NOMO-1 (cell line): ENCODE data around the gene FAM3D.
A peak's percentile ranks its signal among the peaks of the same experiment; 100 is the strongest.

Source experiments
- DNase-seq, 2 experiments: peaks; one replicate each; lab custom pipeline; 2025; ENCODE audit not compliant: unreplicated experiment in 2 of 2; lab: John Stamatoyannopoulos, UW

The FAM3D gene

DNA sequence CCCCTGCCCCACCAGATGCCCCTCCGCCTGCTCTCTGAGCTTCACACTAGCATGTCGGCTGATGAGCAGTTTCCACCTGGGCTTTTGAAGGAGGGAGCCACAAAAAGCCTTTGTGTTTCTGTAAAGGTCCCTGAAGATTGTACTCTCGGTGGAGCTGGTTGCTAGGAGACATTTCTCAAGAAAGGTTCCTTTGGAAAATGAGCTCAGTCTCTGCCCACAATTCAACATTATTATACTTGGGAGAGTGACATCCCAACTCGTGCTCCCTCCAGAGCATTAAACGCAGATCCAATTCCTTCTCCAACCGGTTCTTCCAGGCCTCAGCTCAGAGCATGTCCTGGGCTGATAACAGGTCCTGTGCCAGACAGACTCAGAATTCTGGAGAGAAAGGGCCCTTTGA, 62.5 kb downstream of the FAM3D start:
- DNase-seq: no peak

DNA sequence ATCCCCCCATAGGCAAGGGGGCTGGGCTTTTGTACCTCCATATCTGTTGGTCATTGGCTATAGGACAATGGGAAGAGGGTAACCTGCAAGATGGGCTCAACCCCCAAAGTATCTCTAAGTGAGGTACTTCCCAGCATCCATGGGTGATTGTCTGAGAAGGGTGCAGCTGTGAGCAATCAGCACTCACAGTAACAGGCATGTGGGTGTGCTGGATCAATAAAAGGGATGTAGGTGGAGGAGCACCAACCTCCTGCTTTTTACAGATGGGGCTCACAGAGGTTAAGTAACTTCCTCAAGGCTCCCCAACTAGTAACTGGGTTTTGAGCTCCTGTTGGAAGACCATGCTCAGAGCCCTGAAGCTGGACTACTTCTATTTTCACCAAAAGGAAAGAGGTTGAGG, 63.0 kb downstream of the FAM3D start:
- no peak for DNase-seq

DNA sequence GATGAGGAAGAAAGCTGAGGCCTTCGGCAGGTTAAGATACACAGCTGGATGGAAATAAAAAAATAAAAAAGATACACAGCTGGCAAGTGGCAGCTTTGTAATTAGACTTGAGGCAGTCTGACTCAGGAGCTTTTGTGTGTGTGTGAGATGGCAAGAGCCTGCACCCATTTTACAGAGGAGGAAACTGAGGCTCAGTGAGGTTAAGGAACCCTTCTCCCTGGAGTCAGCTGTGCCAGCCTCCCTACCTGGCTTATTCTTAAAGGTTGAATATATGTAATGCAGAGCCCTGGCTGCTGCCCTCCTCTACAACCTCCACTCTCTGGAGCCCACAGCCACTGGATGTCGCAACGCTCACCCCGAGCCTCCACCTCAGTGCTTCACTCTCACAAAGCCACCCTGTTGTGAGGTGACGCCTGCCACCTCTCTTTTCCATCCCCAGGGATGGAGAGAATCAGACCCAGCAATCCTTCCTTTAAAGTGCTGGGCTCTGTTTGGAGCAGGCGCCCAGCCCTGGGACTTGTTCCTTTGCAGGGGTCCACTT, 68.7 kb downstream of the FAM3D start:
- DNase-seq: no peak

DNA sequence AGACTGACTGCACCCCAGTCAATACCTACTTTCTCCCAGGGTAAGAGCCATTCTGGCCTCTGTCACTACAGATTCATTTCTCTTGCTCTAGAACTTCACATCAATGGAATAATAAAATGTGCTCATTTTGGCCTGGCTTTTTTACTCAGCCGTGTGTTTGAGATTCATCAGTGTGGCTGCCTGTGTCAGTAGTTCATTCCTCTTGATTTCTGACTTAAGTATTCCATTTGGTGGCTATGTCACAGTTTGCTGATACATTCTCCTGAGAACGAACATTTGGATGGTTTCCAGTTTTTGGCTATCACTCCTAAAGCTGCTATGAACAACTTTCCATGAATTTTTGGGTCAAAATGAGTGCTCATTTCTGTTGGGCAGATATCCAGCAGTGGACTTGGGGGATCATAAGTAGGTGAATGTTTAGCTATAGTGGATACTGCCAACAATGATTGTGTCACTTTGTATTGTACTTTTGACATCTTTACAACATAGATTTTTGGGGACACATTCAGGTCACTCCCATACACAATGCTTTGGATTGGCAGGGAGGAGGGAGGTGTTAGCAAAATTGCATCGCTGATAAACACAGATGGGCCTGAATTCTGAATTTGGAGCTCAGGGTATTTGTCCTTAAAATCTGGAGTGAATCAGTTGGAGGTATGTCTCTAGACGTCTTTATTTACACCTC, 69.6 kb downstream of the FAM3D start:
- no peak for DNase-seq

DNA sequence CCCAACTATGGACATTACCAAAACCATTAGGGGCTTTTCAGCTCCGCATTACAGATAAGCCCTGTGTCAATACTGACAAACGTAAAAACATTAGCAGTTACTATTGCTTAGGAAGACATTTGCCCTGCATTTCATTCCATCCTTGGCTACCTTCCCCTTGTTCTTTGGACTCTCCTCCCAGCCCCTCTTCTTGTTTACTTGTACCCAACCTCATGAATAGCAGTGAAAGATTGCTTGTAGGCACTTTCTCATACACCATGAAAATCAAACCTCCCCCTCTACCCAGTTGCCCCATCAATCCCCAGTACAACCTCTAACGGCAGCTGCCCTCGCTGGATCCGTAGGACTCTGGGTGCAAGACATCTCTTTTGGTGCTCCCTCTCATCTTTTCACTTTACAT, 72.5 kb downstream of the FAM3D start:
- no peak for DNase-seq

DNA sequence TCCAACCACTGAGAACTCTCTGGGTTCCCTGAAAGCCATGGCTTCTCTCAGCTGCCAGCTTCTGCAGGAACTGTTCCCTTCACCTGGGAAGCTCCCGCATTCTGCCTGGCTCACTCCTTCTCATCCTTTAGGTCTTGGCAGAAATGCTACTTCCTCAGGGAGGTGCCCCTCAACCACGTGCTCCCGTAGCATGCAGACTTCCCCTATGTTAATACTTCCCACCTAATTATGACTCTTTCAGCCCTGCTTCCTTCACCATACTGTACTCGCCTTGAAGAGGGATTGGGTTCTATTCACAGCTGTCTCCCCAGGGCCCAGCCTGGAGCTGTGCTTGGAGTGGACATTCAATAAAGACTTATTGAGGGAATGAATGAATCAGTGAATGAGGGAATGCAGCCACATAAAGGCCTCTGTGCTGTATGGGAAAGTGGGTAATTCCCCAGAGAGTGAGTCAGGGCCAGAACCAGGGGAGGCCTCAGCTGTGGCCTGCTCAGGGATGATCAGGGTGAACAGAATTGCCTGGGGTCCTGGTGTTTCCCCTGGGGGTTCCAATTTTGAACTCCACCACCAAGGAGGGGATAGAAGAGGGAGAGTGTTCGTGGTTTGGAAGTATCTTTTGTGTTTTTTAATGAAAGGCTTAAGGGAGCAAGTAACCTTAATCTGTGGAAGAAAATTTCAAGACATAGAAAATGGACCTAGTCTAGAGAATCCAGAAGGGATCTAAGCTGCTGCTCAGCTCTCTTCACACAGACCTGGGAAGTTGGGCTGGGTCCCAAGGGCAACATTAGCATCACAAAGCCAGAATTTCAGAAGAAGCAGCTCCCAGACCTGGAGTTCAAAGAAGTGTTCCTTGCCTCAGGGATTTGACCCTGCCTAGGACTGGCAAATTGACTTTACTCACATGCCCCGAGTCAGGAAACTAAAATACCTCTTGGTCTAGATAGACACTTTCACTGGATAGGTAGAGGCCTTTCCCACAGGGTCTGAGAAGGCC, 74.8 kb downstream of the FAM3D start:
- no peak for DNase-seq

DNA sequence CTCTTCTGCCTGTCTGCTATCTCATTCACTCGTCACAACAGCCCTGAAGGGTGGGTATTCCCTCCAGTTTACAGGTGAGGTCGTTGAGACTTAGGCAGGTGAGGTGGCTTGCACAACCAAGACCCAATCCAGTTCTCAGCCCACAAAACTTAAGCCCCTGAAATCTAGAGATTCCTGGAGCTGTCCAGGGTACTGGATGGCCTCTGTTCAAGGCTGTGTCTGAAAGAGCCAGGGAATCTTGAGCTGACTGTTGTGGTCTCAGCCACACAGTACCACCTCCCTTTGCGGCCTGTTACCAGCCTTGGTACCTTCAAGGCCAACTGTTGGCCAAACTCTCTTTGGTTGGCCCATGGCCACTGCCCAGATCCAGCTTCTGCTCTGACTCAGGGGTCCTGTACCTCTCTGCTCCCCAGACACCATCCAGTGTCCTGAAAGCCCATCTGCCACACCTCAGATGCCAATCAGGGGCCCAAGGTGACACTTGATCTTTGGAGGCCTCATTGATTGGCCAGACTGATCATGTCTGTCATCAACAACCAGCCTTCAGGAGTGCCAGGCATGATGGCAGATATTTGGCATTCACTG, 78.5 kb downstream of the FAM3D start:
- DNase-seq: no peak

DNA sequence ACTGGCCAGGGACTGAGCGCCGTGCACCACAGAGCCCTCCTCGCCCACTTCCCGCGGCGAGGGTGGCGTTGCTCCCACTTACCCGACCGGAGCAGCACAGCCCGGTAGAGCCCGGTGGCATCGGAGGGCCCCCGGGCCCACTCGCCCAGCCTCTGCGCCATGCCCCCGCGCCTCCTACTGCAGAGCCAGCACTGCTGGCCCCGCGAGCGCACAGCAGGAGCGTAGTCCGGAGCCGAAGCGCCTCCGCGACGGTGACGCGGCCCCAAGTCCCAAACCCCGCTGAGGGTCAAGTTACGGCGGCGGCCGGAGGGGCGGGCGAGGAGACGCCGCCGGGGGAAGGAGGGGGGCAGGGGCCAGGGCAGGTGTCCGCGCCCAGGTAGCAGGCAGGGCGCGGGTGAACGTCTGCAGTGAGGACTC, 79.8 kb downstream of the FAM3D start:
- no peak for DNase-seq

DNA sequence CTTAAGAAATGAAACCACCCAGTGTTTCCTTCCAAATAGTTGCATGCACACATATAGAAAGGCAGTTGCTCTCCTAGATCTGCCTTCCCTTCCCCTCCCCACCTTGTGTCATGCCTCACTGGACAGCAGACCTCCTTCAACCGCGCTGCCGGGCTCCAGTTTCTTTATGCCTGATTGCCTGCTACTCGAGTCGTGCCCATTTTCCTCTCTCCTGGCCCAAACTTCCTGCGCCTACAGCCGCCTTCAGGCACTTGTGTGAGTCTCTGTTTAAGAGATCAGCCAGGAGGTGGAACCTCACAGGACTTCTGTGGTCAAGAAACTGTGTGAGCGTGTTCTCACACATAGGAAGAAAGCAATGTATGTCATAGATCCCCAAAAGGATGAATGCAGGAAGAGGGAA, 80.6 kb downstream of the FAM3D start:
- no peak for DNase-seq

DNA sequence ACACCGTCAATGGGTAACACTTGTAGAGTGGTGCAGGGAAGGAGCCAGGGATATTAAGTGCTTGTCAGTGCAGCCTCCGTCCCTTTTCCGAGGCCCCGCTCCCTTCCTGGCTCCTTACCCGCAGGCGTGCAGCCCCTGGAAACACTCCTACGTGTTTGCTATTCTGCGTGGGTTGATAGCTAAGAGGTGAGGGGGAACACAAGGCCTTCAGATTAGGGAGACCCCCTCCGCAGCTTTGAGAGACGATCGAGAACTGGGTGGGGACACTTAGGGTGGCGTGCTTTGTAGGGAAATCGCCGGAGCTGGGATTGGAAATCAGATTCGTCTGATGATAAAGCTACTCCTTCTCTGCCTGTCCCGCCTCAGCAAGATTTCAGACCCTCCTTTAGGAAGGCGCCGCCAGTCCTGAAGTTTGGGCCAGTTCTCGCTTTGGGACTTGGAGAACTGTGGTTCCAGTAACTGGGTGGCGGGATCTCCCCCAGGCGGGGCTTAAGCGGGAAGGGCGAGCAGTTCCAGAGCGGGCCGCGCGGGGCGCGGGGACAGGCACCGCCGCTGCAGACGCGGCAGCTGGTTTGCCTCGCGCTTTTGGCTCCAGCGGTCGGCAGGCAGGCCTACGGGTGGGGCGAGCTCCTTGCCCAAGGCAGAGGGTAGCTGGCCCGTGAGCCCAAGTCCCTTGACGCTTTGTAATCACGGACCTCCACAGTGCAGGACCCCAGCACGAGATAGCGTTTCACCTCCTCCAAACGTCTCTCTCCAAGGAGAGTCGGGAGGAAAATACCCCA, 81.4 kb downstream of the FAM3D start:
- DNase-seq: peak; percentile 60 to 75

DNA sequence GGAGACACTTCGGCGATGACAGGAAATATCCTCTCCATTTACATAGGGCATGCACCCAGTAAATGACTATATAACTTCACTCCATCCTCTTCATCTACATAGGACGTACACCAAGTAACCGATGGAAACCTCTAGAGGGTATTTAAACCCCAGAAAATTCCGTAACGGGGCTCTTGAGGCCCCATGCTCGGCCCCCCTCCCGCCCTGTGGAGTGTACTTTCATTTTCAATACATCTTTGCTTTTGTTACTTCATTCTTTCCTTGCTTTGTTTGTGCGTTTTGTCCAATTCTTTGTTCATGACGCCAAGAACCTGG, 81.9 kb downstream of the FAM3D start:
- no peak for DNase-seq
